ENCODE measurements around the gene SGPP1.
"Not testable (repeated sequence)": the region's sequence is repeated elsewhere in the genome, so short reads cannot be mapped to it uniquely, and the experiment has no call there.

Gene SGPP1

DNA sequence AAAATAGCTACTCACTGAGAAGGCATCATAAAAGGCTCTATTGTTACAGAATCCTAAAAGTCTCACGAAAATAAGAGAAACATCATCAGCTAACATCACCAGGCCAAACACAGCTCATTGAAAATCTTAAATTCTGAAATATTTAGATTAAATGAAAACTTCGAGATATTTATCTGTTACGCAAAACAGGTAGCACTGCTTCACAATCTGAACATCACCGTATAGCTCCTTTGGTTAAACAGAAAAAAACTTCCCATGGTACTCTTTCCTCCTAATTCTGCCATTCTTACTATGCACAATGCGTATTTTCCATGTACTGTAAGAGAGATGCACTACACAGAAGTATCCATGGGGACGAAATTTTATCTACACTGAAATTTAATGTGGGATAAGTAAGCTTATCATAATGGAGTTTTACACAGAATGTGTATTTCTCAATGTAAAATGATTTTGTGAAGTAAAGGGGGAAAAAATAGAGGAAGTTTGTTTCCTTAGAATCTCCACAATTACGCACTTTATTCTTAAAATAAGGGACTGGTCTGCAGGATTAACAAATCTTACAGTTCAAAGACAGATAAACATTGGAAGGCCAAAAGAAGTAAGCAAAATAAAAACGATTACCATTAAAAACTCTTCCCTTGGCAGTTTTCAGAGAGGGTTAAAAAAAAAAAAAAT is 1.9 kb downstream of the SGPP1 start:
- no peak for FAIRE-seq

- no peak for FAIRE-seq
These were observed 10.2 kb downstream of the SGPP1 start for GRCh38 chr14:63717702-63718101.

GRCh38 chr14:63715360-63715759 is 12.5 kb downstream of the SGPP1 start:
- no peak for FAIRE-seq

- no peak for FAIRE-seq
These were observed 14.1 kb downstream of the SGPP1 start for GRCh38 chr14:63713764-63714163.

GRCh38 chr14:63713058-63713457 is 14.8 kb downstream of the SGPP1 start:
- no peak for FAIRE-seq

- no peak for FAIRE-seq
These were observed 15.7 kb downstream of the SGPP1 start for GRCh38 chr14:63712123-63712522.

- FAIRE-seq: no peak
These were observed 17.4 kb downstream of the SGPP1 start for GRCh38 chr14:63710497-63710896.

DNA sequence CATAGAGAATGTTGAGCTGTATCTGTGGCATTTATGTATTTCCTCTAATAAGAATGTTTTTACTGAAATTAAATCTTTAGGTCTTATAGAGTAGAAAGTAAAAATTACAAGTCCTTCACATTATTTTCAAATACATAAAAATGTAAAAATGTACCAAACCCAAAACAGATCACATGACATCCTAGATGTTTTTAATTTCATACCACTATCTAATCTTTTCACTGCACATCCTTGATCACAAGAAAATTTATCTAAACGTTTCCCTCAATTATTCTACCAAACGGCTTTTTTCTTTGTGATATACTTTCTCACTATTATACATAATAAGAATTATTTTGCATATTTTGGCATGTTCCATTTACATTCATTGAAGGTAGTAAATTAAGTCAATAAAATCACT is 18.3 kb downstream of the SGPP1 start:
- no peak for FAIRE-seq

- FAIRE-seq: no peak
These were observed 20.6 kb downstream of the SGPP1 start for GRCh38 chr14:63707216-63707615.

DNA sequence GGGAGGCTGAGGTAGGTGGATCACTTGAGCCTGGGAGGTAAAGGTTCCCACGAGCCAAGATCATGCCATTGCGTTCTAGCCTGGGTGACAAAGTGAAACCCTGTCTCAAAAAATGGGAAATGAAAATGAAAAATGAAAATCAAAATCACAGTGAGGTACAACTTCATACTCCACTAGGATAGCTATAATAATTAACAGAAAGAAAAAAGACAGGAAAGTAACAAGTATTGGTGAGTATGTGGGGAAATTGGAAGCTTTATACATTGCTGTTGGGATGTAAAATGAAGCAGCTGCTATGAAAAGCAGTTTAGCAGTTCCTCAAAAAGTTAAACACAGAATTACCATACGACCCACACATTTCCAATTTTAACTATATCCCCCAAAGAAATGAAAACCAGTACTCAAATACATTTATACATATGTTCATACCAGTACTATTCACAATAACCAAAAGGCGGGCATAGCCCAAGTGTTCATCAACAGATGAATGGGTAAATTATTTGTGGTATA is 22.2 kb downstream of the SGPP1 start:
- no peak for FAIRE-seq

- FAIRE-seq: not testable (repeated sequence)
These were observed 25.3 kb downstream of the SGPP1 start for GRCh38 chr14:63702530-63702929.

- no peak for FAIRE-seq
These were observed 26.1 kb downstream of the SGPP1 start for GRCh38 chr14:63701606-63702299.

GRCh38 chr14:63692310-63693020 is 35.4 kb downstream of the SGPP1 start:
- FAIRE-seq: no peak

GRCh38 chr14:63689132-63689531 is 38.7 kb downstream of the SGPP1 start:
- no peak for FAIRE-seq

GRCh38 chr14:63686926-63687325 is 40.9 kb downstream of the SGPP1 start:
- no peak for FAIRE-seq

GRCh38 chr14:63685401-63685800 is 42.5 kb downstream of the SGPP1 start:
- peak; percentile 58 for FAIRE-seq

DNA sequence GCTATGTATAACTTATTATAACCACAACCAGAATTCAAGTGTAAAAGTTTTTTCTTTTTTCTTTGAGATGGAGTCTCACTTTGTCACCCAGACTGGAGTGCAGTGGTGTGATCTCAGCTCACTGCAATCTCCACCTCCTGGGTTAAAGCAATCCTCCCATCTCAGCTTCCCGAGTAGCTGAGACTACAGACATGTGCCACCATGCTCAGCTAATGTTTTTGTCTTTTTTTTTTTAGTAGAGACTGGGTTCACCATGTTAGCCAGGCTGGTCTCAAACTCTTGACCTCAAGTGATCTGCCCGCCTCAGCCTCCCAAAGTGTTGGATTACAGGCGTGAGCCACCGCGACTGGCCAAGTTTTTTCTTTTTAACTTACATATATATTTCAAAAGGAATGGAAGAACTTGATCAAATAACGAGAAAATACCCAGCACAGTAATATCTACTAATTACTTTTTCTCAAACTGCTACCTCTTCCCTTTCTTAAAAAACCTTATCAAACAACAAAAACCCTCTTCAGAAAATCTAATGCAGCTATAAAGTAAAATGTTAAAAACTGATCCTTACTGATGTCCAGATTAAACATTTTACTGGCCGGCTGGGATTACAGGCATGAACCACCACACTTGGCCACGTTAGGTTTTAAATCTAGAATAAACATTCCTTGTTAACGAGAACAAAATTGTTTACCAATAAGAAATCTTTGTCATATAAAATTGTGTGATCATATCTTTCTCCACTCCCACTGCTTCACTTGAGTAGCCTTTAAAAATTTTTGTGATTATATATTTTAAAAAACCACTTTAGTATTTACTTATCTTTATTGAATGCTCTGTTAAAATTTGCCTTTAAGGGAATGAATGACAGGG is 44.9 kb downstream of the SGPP1 start:
- no peak for FAIRE-seq

DNA sequence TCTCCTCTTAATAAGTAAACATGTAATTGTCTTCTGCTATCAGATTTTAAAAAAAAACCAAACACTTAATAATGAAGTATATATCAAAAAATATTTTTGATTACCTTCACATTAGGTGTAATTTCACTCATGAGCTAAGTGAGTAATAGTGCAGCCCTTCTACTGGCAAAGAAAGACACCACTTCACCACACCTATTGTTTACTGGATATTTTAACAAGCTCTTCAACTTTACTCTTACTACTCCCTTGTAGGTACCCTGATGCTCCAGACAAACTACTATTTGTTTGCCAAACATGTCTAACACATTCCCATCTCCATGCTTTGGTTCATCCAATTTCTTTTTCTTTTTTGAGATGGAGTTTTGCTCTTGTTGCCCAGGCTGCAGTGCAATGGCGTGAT is 49.3 kb downstream of the SGPP1 start:
- peak; percentile 18 for FAIRE-seq

- peak; percentile 99 for FAIRE-seq
These were observed 49.9 kb downstream of the SGPP1 start for GRCh38 chr14:63677891-63678379.

- no peak for FAIRE-seq
These were observed 51.2 kb downstream of the SGPP1 start for GRCh38 chr14:63676615-63677014.

- no peak for FAIRE-seq
These were observed 53.9 kb downstream of the SGPP1 start for GRCh38 chr14:63673886-63674497.

GRCh38 chr14:63673255-63673654 is 54.6 kb downstream of the SGPP1 start:
- FAIRE-seq: no peak

Data from endometrium (tissue), 2 donors.